ENCODE results near the gene MLH3. TPM values are rescaled to one million over a fixed set of nuclear protein-coding genes. Genes with fewer than 3 reads are reported as not detected.
"Not testable (repeated sequence)": the region's sequence is repeated elsewhere in the genome, so short reads cannot be mapped to it uniquely, and the experiment has no call there.

MLH3 gene
- polyA plus RNA-seq, 1 experiment = 5.7 TPM

DNA sequence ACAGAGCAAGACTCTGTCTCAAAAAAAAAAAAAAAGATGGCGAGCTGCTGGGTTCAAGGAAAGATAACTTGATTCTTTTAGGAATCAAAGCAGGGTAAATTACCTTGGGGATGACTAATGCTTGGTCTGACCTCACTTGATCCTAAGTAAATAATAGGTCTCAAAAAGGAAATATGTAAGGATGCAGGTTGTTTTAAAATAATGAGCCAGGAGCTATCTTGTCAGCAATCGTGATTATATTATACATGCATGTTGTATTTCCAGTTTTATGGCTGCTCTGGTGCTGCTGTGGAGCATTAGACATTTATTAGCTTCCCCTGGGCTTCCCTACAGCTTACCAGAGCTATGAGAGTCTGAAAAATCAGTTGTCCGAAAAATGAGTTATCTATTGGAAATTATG lies 45.9 kb downstream of the MLH3 start:
- CTCF ChIA-PET = no interaction called here
- H3K27me3 ChIP-seq (ENCODE audit: control insufficient read depth, insufficient read depth, low read length) = no peaks in the 10 kb centered on the region
- peaks cover 20% of the 10 kb centered on the region for H3K36me3 ChIP-seq (ENCODE audit: control insufficient read depth, insufficient read depth, low read length)
- no peak overlapping the region for H3K4me3 ChIP-seq (ENCODE audit: low read depth, low read length)
- DNase-seq (ENCODE audit: low read depth) = no peak
- TF ChIP-seq CTCF (IDR thresholded peaks at IDR 0.05; ENCODE audit: insufficient read depth, low read depth, low read length) = no peak
- POLR2A ChIA-PET = no interaction called here

DNA sequence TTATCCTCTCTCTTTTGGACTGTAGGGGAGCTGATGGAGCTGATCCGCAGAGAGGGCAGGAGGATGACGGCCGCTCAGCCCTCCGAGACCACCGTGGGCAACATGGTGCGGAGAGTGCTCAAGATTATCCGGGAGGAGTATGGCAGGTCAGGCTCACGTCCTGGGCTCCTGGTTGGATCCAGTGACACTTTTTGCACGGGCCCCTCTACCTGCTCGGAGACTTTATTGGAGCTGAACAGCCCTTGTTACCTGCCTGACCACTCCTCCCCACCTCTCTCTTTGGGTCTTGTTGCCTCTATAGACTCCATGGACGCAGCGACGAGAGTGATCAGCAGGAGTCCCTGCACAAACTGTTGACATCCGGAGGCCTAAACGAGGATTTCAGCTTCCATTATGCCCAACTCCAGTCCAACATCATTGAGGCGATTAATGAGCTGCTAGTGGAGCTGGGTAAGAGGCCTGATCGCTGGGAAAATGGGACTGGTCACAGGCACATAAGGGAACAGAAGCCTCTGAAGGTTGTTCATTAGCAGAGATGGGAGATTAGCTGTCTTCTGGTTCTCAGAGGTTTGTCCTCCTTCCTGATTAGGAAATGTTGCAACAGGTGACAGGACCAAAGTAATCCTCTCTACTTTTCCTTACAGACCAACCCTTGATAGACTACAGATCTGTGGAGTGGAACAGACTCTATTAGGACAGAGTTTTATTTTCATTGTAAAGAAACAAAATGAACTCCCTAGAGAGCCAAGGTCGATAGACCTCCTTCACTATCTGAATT lies 47.8 kb downstream of the MLH3 start:
- Histone ChIP-seq H3K27me3 (ENCODE audit: control insufficient read depth, insufficient read depth, low read length) (no peaks in the 10 kb centered on the region), H3K36me3 (ENCODE audit: control insufficient read depth, insufficient read depth, low read length) (peaks cover 11% of the 10 kb centered on the region), H3K4me3 (ENCODE audit: low read depth, low read length) (peak overlapping the region; percentile 92)
- ChIA-PET CTCF (interaction anchor here (0.6 to 2.3 kb wide), 6 partner anchors 9 to 58 kb away, joined by 3 to 5 read pairs (median 4); no protein-coding TSS in a partner anchor), POLR2A (interaction anchor here (0.6 kb wide), 1 partner anchor 95 kb away, joined by 3 read pairs; no protein-coding TSS in a partner anchor)
- no peak for TF ChIP-seq CTCF (IDR thresholded peaks at IDR 0.05; ENCODE audit: insufficient read depth, low read depth, low read length)
- DNase-seq (ENCODE audit: low read depth) = no peak

DNA sequence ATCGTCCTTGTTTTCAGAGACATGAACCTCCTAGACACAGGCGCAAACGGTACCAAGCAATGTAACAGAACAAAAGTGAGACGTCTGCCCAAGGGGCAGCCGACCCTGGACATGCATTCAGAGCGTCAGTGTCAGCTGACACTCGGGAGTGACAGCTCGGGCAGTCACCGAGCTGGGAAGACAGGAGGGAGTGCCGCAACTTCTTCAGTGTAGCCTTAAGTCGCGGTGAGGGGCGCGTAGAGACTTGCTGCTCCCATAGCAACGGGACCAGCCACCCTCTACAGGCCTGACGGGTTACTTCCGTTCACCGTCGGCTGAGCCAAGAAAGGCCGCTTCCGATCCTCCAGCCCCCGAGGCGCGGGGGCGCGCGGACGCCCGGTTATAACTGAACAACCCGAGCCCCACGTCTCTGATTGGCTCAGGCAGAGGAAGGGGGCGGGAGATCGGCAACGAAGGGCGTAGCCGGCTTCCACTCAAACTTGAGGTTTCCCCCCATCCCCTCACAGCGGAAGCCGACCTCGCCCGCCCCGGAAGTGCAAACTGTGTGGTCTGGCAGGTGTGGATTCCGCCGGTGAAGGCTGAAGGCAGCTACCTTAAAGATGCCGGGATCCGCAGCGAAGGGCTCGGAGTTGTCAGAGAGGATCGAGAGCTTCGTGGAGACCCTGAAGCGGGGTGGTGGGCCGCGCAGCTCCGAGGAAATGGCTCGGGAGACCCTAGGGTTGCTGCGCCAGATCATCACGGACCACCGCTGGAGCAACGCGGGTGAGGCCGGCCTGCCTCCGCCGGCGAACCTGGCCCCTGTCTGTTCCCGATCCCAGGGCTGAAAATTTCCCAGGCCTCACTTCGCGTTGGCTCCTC lies 48.6 kb downstream of the MLH3 start, which contains the start of gene EIF2B2:
TSS of gene EIF2B2 (plus strand) at position 530 of the 858 bp plus-strand sequence. CDS start at position 600, 70 bp downstream.
- Histone ChIP-seq H3K36me3 (ENCODE audit: control insufficient read depth, insufficient read depth, low read length) (peaks cover 8% of the 10 kb centered on the region), H3K4me3 (ENCODE audit: low read depth, low read length) (peak within 1 kb of the TSS; percentile 92), H3K27me3 (ENCODE audit: control insufficient read depth, insufficient read depth, low read length) (no peaks in the 10 kb centered on the region)
- peak; percentile 16; the same call in 1 of the 2 replicates for TF ChIP-seq CTCF (IDR thresholded peaks at IDR 0.05; ENCODE audit: insufficient read depth, low read depth, low read length)
- ChIA-PET CTCF (interaction anchor here (0.6 to 2.3 kb wide), 4 partner anchors 10 to 57 kb away, joined by 3 to 5 read pairs (median 4); no protein-coding TSS in a partner anchor), POLR2A (interaction anchor here (0.6 kb wide), 1 partner anchor 94 kb away, joined by 3 read pairs; no protein-coding TSS in a partner anchor)
- peak; percentile 86 for DNase-seq (ENCODE audit: low read depth)

DNA sequence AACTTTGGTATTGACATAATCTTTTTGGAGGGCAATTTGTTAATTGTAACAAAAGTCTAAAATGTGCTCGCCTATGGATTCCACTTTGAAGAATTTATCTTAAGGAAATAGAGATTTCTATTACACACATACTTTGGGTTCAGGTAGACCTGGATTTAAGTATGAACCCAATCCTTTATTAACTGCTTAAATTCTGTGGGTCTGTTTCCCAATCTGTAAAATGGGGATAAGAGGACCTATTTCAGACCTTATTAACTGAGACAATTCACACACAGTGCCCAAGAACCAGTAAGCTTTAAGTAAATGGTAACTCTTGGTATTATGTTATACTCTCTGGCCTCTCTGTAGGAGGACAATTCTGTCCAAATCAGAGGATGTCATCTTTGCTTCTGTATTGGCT lies 49.4 kb downstream of the MLH3 start:
- Histone ChIP-seq H3K27me3 (ENCODE audit: control insufficient read depth, insufficient read depth, low read length) (no peaks in the 10 kb centered on the region), H3K4me3 (ENCODE audit: low read depth, low read length) (no peak overlapping the region), H3K36me3 (ENCODE audit: control insufficient read depth, insufficient read depth, low read length) (peaks cover 7% of the 10 kb centered on the region)
- DNase-seq (ENCODE audit: low read depth) = no peak
- no peak for TF ChIP-seq CTCF (IDR thresholded peaks at IDR 0.05; ENCODE audit: insufficient read depth, low read depth, low read length)
- CTCF ChIA-PET = interaction anchor here (2.3 kb wide), 1 partner anchor 14 kb away, joined by 5 read pairs; no protein-coding TSS in a partner anchor
- POLR2A ChIA-PET = no interaction called here

- POLR2A ChIA-PET = no interaction called here
- Histone ChIP-seq H3K4me3 (ENCODE audit: low read depth, low read length) (no peak overlapping the region), H3K27me3 (ENCODE audit: control insufficient read depth, insufficient read depth, low read length) (no peaks in the 10 kb centered on the region), H3K36me3 (ENCODE audit: control insufficient read depth, insufficient read depth, low read length) (peaks cover 2% of the 10 kb centered on the region)
- CTCF ChIA-PET = no interaction called here
- no peak for DNase-seq (ENCODE audit: low read depth)
- no peak for TF ChIP-seq CTCF (IDR thresholded peaks at IDR 0.05; ENCODE audit: insufficient read depth, low read depth, low read length)
These were observed 50.0 kb downstream of the MLH3 start for GRCh38 chr14:75001261-75001660.

GRCh38 chr14:74995781-74996180 lies 55.5 kb downstream of the MLH3 start:
- H3K36me3 ChIP-seq (ENCODE audit: control insufficient read depth, insufficient read depth, low read length); H3K4me3 ChIP-seq (ENCODE audit: low read depth, low read length); POLR2A ChIA-PET; DNase-seq (ENCODE audit: low read depth); CTCF ChIA-PET; H3K27me3 ChIP-seq (ENCODE audit: control insufficient read depth, insufficient read depth, low read length): not testable (repeated sequence)

DNA sequence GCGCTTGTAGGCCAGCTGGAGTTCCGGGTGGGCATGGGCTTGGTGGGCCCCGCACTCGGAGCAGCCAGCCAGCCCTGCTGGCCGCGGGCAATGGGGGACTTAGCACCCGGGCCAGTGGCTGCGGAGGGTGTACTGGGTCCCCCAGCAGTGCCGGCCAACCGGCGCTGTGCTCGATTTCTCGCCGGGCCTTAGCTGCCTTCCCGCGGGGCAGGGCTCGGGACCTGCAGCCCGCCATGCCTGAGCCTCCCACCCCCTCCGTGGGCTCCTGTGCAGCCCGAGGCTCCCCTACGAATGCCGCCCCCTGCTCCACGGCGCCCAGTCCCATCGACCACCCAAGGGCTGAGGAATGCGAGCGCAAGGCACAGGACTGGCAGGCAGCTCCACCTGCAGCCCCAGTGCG lies 57.1 kb downstream of the MLH3 start:
- H3K4me3 ChIP-seq (ENCODE audit: low read depth, low read length); DNase-seq (ENCODE audit: low read depth); H3K27me3 ChIP-seq (ENCODE audit: control insufficient read depth, insufficient read depth, low read length); H3K36me3 ChIP-seq (ENCODE audit: control insufficient read depth, insufficient read depth, low read length); CTCF ChIA-PET; POLR2A ChIA-PET: not testable (repeated sequence)

All from BJ (cell line).